IMR-90 (cell line): ENCODE results near the gene PM20D1. TPM values are rescaled to one million over a fixed set of nuclear protein-coding genes. Genes with fewer than 3 reads are reported as not detected.

ENCODE experiments used
- ELK1 ChIP-seq: fragments of 150-350 bp; IDR thresholded peaks from 2 replicates; pipeline ENCODE4 v1.6.1; 2016; ENCODE audit warnings: low read depth, mild to moderate bottlenecking, low read length, moderate library complexity, borderline replicate concordance
- USF2 ChIP-seq: fragments of 150-350 bp; IDR thresholded peaks from 2 replicates; pipeline ENCODE4 v1.6.1; 2017; ENCODE audit warnings: mild to moderate bottlenecking, antibody characterized with exemption, low read length, low read depth
- polyA plus RNA-seq, 3 experiments: library from polyadenylated mRNA; depleted of rRNA; stranded (reverse); fragments of >200 nt; gene quantifications; 2 replicates each; pipeline ENCODE4 v1.2.3, GENCODE V29; 2012; ENCODE audit warnings: low replicate concordance in 1 of 3
- total RNA-seq: library from RNA; depleted of rRNA; stranded (reverse); fragments of >200 nt; gene quantifications from 2 replicates; pipeline ENCODE4 v1.2.3, GENCODE V29; 2012

The PM20D1 gene
- total and polyA plus RNA-seq, 2 of the 4 experiments (the other 2 are of a cell fraction) = not detected

DNA sequence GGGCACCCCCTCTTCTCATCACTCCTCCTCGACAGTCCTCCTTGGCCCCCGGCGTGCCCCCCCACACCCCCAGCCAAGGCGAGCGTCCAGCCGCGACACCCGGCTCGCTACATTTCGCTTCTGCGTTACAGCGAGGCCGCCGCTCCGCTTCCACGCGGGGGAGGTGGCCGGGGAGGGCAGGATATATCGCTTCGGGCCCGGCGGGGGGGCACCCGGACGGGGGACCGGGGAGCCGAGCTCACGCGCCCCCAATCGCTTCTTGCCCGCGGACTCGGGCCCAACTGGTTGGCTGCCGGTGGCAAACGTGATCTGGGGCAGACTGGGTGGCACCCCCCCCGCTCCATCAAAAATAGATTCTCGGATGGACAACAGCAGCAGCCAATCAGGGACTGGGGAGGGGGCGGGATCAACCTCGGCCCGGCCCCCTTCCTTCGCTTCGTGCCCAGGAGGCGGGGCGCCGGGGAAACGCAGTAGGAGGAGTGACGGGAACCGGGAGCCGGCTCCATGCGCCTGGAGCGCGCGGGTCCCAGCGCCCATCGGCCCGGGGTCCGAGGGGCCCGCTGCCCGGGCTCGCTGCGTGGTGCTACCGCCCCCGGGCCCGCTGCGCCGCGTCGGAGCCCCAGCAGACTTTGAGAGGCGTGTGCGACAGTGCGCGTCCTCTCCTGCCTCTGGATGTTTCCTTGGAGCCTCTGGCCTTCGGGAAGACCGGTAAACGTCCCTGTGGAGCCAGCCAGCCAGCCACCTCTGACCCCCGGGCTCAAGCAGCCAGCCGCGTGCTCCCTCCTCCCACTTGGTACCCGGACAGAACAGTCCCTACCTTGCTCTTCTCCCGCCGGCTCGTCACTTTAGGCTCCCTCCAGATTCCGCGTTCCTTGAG lies 36.8 kb downstream of the PM20D1 start, which contains the start of gene SLC41A1 (continued):
- TF ChIP-seq ELK1 (no peak), USF2 (peak; percentile 82)
